Stimulated activated naive CD4-positive, alpha-beta T cell (primary cell): ENCODE data around the gene NR1D1.

Source experiments
- DNase-seq, 6 experiments: peaks; one replicate each; lab custom pipeline; 2025; lab: John Stamatoyannopoulos, UW

NR1D1 gene

GRCh38 chr17:40111221-40112128, 11.1 kb upstream of the NR1D1 start:
- DNase-seq, result peak; percentile 47 to 67 (median 59)

- no peak for DNase-seq
Measured at GRCh38 chr17:40110026-40110845, 9.8 kb upstream of the NR1D1 start.

GRCh38 chr17:40108970-40109824, 8.8 kb upstream of the NR1D1 start:
- no peak for DNase-seq

- peak in 2 of 6 experiments; percentile 30 to 45 for DNase-seq
Measured at GRCh38 chr17:40107522-40108174, 7.3 kb upstream of the NR1D1 start.

GRCh38 chr17:40106760-40107521, 6.6 kb upstream of the NR1D1 start:
- DNase-seq, result peak in 3 of 6 experiments; percentile 53 to 72 (median 71)

- DNase-seq, result no peak
Measured at GRCh38 chr17:40105861-40106759, 5.7 kb upstream of the NR1D1 start.

- DNase-seq, result no peak
Measured at GRCh38 chr17:40104594-40105486, 4.5 kb upstream of the NR1D1 start.

GRCh38 chr17:40103688-40104087, 3.3 kb upstream of the NR1D1 start:
- DNase-seq, result no peak

GRCh38 chr17:40103071-40103661, 2.8 kb upstream of the NR1D1 start:
- DNase-seq, result no peak

- DNase-seq, result no peak
Measured at GRCh38 chr17:40101367-40102210, 1.2 kb upstream of the NR1D1 start.

GRCh38 chr17:40100669-40101366, 429 bp upstream of the NR1D1 start:
- peak; percentile 71 to 89 (median 84) for DNase-seq

- DNase-seq, result peak in 1 of 6 experiments; percentile 44
Measured at GRCh38 chr17:40099619-40100418, 570 bp downstream of the NR1D1 start.

- peak; percentile 94 to 99 (median 98) for DNase-seq
Measured at GRCh38 chr17:40098846-40099618, 1.4 kb downstream of the NR1D1 start.

- DNase-seq, result no peak
Measured at GRCh38 chr17:40097931-40098845, 2.2 kb downstream of the NR1D1 start.
